HG03378 (cell line): ENCODE data around the gene TNFRSF13B.
A peak's percentile ranks its signal among the peaks of the same experiment; 100 is the strongest.
"Not testable (repeated sequence)": the region's sequence is repeated elsewhere in the genome, so short reads cannot be mapped to it uniquely, and the experiment has no call there.

Experiments
- ATAC-seq: cut with Tn5 transposase; IDR thresholded peaks from one replicate; pipeline ENCODE4 v1.9.1; 2021; ENCODE audit warnings: mild to moderate bottlenecking, moderate library complexity; ENCODE audit not compliant: unreplicated experiment

Gene TNFRSF13B

DNA sequence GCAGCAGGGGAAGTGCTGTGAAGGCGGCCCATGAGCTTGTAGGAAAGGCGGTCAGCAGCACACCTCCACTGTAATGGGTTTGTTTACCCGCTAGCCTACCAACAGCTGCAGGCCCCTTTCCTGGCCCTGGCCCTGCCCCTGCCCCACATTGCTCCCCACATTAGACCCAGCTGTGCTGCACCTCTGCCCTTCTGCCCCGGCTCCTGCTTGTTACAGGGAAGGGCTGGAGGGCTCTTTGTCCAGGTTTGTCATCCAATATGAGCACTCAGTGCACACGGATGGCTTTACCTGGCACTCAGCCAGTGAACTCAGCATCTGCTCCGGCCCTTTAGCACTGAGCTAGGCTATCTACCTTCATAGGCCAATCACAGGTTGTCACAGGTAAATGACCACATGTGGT, 36.0 kb upstream of the TNFRSF13B start:
- not testable (repeated sequence) for ATAC-seq

DNA sequence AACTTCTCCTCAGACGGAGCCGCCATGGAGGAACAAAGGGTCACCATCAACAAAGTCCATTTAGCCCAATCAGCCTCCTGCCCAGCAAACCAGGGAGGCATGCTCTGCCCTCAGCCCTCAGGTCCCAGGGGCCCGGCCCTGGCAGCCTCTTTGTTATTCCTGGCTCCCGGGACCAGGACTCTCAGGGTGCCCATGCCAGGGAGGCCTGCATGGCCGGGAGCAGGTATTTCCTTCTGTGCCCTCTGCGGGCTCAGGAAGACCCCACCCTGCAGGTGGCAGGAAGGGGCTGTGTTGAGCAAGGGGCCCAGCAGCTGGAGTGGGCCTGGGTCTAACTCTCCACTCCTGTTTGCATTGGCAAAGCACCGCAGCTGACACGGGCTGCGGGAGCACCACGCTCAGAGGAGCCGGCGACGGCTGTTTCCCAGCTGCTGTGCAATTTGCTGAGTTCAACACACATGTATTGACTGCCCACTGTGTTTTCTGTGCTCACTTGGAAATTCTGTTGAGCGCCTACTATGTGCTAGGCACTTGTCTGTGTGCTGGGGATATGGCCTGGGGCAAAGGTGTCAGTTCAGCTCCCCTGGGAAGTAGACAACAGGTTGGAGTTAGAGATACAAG, 33.2 kb upstream of the TNFRSF13B start:
- ATAC-seq = not testable (repeated sequence)

DNA sequence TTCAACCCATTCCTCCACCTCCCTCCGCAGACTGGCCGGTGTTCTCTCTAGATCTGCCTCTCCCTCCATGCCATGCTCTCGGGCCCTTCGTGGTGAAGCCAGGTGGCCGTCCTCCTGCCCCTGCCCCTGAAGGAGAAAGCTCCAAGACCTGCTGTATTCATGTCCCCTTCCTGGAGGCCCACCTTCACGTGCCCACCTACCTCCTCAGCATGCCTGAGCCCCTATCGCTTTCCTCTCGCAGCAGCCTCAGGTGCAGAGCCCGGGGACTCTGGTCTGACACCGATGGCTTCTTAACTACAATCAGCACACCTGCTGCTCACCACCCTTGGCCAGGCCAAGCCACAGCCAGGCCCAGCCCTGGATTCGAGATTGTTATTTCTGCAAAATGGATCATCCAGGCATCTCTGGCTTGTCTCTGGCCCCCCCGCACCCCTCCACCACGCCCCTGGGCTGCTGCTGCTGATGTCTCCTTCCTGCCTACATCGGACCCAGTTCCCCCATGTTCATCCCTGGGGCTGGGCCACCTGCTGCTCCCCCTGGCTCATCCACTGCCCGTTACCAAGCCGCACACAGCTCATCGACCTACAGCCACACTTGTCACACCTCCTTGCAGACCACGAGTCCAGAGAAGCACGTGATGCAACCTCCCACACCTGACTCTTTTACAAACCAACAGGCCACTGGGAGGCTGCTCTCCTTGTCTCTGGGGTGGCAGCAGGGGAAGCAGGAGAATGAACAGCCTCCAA, 32.5 kb upstream of the TNFRSF13B start:
- no peak for ATAC-seq

DNA sequence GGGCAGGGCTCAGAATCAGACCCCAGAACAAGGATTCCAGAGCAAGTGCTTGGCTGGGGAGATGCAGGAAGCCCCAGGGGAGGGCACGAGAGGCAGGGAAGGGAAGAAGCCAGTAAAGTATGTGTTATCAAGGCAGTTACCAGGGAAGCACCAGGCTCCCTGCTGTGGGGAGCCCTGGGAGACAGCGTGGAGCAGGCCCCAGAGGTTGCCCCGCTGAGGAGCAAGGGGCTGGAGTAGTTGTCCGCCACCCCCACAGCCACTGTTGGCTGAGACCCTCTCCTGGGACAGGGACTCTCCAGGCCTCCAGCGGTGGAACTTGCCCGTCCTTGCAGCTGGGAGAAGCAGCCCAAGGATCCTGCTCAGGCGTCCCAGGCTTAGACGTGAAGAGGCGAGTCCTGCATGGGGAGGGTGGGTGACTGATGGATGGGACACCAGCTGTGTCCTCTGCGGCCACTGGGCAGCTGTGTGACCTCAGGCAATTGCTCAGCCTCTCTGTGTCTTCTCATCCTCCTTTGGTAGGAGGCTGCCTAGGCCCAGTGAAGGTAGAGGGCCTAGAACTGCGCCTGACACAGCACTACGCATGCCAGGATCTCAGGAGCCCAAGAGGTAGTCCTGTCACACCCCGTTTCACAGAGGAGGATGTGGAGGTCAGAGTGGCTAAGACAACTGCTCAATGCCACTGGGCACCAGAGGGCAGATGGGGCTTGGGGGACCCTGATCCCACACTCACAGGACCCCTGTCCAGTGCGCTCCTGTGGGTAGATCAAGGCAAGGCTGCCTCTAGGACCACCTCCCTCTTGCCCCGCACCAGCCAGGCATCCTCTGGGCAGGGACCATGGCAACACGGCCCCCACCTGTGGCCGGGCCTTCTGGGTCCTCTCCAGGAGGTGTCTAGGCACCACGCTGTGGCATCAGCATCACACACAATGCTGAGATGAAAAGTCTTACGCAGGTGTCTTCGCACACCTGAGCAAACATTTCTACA, 31.1 kb upstream of the TNFRSF13B start:
- ATAC-seq = not testable (repeated sequence)

DNA sequence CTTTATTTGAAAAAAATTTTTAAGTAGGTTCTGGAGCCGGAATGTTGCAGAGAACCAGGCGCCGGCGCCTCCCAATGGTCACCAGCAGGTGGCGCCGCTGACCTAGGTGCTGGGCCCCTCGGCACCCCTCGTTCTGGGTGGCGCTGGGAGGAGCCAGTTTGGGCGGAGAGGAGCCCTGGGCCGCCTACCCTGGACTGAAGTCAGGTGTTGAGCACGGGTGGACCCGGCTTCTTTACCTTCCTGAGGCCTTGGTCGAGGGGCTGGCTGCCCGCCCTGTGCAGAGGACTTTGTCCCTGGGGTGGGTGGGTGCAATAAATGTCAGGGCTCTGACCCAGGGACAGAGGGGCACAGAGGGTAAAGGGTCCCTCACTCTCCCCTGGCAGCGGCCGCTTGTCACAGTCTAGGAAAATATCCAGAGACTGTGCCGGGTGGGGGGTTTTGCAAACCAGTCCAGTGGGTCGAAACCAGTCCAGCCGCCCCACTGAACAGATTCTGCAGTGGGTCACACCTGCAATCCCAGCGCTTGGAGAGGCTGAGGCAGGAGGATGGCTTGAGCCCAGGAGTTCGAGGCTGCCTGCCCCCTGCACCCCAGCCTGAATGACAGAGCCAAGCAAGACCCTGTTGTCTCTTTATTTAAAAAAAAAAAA, 30.1 kb upstream of the TNFRSF13B start:
- no peak for ATAC-seq

DNA sequence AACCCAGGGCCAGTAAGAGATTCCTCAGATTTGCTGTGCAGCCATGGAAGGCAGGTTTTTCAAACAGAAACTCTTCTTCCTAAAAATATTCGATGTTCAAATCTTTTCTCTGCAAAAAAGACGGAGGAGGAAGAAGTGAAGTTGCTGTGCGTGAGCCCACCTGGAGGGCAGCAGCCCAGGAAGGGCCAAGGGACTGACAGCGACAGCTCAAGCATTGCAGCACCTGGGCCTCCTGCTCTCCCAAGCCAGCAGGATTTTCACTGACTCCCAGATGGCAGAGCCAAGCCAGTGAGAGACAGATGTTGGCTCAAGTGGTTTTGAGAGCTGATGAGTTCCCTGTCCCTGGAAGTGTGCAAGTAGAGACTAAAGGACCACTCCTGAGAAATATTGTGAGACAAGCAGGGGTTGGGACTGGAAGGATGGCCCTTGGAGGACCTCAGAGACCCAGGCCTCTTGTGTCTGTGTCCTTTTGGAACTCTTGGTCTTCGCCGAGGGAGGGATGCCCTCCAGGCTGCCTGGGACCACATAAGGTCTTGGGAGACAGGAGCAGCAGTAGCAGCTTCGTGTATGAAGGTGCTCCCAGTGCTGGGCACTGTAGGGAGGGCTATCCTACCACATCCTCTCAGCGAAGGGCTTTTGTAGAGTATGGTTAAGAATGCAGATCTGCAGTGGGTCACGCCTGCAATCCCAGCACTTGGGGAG, 29.3 kb upstream of the TNFRSF13B start:
- ATAC-seq = no peak

DNA sequence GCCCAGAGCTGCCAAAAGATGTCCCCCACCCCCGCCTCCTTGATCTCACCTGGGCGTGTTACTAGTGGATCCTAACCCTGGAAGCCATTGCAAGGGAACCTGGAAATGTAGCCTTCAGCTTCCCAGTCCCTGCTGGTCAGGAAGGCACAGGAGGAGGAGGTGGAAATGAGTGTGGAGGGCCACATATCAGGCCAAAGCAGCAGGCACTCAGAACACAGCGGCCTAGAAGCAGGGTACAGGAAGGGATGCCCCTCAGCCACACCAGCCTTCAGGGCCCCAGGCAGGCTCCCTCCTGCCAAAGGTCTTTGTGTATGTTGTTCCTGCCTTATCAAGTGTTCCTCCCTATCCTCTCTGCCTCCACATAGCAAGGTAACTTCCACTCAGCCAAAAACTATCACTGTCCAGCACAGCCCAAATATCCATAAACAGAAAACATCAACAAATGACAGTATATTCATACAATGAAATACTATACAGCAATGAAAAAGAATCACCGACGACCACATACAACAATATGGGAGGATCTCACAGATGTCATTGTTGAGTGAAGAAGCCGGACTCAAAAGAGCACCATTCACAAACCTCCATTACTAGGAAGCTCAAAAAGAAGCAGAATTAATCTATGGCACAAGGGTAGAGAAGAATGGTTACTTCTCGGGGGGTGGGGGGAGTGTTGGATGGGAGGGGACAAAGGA, 28.2 kb upstream of the TNFRSF13B start:
- ATAC-seq = no peak

DNA sequence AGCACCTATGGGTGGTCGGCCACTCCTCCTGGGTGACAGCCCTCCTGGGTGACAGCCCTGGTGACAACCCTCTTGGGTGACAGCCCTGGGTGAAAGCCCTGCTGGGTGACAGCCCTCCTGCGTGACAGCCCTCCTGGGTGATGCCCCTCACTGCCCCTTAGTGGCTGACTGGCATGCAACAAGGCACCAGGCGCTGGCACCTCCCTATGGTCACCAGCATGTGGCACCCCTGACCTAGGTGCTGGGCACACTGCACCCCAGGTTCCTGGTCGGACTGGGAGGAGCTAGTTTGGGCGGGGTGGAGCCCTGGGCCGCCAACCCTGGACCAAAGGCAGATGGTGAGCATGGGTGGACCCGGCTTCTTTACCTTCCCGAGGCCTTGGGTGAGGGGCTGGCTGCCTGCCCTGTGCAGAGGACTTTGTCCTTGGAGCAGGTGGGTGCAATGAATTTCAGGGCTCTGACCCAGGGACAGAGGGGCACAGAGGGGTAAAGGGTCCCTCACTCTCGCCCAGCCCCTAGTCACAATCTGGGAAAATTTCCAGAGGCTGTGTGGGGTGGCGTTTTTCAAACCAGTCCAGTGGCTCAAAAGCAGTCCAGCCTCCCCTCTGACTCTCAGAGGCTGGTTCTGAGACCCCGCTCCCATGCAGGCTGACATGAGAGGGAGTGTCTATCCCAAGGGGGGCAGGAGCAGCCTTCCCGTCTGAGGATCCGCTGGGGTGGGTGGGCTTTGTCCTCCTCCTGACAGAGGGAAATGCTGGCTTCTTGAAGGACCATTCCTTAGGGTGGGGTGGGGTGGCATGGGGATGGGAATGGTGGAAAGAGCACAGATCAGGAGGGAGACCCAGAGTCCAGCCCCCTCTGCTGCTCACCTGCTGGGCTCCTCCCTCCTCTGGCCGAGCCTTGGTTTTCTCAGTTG, 25.9 kb upstream of the TNFRSF13B start:
- ATAC-seq = no peak

DNA sequence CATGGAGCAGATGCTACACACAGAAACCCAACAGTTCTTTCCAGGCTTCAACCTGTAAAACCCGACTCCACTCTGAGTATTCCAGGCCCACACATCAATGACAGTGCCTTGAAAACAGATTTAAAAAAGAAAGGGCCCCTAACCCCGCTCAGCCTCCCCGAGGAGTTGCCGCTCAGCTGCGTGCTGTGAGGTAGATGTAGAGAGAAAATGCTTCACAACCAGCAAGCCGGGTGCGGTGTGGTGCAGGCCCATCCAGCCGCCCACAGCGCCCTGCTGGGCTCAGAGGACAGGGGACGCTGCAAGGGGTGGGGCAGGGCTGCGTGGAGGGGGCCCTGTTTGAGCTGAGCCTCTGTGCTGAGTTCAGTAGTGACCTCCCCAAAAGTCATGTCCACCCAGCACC, 24.8 kb upstream of the TNFRSF13B start:
- not testable (repeated sequence) for ATAC-seq

DNA sequence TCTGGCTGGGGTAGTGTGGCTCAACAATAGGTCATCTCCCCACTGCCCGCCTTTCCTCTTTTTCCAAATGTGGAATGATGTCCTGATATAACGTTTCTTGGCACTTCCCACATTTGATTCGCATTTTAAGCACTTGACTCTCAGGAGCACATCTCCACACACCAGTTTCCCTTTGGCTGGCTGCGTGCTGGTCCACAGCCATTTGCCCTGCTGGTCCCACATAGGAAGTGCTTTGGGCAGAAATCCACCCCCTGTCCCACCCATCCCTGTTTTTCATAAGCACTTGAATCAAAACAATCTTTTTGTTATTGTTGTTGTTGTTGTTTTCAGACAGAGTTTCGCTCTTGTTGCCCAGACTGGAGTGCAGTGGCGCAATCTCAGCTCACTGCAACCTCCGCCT, 24.0 kb upstream of the TNFRSF13B start:
- ATAC-seq = no peak

DNA sequence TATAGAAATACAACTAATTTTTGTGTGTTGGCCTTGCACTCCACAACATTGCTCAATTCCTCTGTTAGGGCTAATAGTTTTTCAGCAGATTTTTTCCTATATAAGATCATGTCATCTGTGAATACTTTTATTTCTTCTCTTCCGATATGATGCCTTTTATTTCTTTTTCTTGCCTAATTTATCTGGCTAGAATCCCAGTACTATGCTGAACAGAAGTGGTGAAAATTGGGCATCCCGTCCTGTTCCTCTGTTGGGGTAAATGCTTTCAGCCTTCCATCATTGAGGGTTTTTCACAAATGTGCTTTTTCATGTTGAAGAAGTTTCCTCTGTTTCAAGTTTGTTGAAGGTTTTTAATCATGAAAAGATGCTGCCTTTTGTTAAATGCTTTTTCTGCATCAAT, 22.7 kb upstream of the TNFRSF13B start:
- ATAC-seq = no peak

DNA sequence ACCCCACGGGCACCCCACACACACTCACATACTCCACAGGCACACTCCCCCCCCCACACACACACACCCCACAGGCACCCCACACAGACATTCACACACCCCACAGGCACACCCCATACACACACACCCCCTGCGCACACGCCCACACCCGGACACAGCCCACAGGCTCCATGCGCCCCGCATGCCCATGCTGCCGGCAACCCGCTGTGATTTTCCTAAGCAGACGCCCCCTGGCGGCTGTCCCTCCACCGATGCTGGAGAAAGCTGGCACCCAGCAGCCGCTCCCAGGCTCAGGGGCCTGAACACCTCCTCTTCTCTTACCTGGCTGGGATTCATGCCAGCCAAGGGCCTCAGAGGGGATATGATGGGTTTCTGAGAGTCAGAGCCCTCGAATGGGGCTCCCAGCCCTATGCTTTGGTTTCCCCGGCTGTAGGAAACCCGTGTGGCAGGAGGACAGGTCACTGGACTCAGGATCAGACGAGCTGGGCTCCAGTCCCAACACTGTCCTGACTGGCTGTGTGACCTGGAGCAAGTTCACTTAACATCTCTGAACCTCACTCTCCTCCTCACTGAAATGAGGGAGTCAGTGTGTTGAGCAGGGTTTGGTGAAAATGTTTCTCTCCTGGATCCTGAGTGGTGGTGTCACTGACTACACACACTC, 19.6 kb upstream of the TNFRSF13B start:
- ATAC-seq = no peak

DNA sequence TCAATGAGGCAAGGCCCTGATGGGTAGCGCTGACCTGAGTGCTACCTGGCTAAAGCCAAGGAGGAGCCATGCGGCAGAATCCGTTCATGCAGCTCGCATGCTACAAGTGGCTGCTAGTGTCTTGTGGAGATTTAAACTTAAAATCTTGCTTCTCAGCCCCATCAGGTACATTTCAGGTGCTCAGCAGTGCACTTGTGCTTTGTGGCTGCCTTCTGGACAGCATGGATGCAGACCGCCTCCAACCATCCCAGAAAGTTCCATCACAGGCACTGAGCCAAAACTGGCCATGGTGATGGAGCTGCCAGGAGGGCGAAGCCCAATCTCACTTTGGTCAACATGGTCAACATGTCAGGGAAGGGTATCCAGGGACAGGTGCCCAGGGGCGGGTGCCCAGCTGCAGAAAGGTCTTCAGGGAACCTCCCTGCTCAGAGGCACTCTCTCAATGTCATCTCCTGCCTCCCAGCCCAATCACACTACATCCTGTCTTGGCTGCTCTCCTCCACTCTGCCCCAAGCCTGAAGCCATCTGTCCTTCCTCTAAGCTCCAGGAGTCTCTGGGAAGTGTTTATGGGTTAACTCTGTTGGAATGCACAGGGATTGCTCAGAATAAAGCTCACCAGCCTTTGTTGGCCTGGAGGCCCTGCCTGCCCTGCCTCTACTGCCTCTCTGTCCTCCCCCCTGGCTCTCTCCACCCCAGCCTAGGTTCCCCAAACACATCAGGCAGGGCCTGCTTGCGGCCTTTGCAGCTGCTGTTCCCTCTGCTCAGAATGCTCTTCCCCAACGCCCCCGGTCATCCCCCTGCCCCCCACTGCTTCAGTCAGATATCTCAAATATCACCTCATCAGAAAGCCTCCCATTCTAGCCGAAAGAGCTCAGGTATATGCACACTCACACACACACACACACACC, 18.3 kb upstream of the TNFRSF13B start:
- ATAC-seq = no peak

DNA sequence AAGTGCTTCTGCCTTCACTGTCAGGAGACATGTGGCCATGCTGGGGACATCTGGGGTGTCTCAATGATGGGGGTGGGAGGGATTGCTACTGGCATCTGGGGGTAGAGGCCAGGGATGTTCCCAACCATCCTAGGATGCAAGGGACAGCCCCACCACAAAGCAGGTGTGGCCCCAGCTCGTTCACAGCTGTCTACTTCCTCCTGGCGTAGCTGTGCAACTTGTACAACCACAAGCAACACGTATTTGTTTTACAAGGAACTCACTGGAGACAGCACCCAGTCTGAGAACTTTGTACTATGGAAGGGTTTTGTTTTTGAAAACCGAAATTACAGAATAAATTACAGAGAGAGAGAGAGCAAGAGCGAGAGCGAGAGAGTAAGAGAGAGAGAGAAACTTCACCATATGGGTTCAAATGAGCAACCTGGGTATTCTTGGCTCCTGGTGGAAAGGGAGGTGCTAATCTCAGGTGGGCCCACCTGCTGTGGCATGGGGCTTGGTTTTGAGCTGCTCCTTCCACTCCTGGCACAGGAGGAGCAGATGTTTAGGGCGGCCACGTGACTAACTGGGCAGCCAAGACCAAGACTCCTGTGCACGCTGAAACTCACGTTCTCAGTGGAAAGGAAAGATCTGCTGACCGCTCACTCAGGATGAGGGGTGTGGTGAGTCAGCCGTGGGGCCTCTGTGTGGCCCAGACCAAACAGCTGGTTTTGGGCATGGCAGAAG, 17.5 kb upstream of the TNFRSF13B start:
- ATAC-seq = peak; percentile 23

DNA sequence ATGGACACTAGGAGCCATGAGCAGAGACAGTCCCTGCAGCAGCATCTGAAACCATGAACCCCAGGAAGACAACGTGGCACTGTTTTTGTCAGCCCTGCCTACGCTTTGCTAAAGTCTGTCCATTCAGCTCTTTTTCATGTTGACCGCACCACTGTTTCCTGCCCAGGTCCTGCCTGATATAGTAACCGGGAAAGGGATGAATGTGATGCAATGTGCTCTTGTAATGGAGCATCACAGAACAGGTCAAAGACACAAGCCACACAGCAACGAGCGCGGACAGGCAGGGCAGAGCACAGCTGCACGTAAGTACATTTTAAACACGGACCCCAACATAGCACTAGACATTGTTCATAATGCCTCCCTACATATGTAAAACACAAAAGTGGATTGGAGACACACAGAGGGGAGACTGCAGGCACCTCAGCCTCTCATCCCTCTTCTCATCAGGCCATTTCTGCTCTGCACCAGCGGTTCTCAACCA, 16.9 kb upstream of the TNFRSF13B start:
- peak; percentile 17 for ATAC-seq

DNA sequence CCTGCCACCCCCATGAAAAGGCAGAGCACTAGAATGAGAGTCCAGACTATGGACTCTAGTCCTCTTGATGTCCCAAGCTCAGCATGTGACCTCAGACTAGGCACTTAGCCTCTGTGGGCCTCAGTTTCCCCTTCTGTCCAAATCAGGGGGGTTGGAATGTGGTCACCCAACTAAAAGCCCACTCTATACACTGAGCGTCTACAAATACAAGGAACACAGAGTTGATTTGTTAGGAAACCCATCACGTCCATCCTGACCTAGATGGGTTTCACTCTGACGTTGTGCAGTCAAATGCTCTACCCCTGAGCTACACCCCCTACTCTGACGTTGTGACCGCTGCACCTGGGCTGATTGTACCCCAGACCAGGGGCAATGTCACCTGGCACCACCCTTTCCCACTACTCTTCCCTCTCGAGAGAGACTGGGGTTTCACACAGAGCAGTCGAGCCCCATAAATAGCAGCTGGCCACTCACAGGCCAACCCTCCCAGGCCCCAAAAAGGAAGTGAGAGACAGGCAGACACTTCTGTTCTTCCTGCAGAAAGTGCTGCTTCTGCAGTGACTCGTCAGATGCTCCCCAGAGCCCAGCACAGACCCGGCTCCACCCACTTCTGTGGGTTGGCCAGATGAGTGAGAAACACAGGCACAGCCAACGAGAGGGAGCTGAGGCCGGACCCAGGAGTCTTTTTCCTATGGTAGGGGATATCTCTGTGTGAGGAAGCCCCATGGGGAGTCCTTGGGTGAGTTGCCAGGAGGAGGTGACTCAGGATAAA, 16.1 kb upstream of the TNFRSF13B start:
- ATAC-seq = peak; percentile 63
